Natural killer cell (primary cell): ENCODE results near the gene SLC17A2. TPM values are rescaled to one million over a fixed set of nuclear protein-coding genes. Genes with fewer than 3 reads are reported as not detected.

ENCODE experiments used
- ATAC-seq, 3 donors: fragments of 150-1000 bp in 2 of 3; fragments of 200-7000 bp in 1 of 3; cut with Tn5 transposase; 1 replicate in 1 of 3; 2 replicates in 2 of 3; pipeline ENCODE4 v1.10.0; 2021; ENCODE audit warnings: mild to moderate bottlenecking in 2 of 3, moderate library complexity in 2 of 3
- DNase-seq, 2 donors: peaks; one replicate each; pipeline versions ENCODE4 v3.0.0 to v3.0.0-alpha.2; 2013 to 2021; ENCODE audit warnings: mixed read lengths in 1 of 2
- H3K27ac ChIP-seq: one replicate; pipeline ENCODE4 v1.5.1; 2013; ENCODE audit warnings: mild to moderate bottlenecking, low read length
- H3K27me3 ChIP-seq: one replicate; pipeline ENCODE4 v1.6.1; 2013; ENCODE audit warnings: low read length; ENCODE audit not compliant: control insufficient read depth, insufficient read depth
- H3K36me3 ChIP-seq: one replicate; pipeline ENCODE4 v1.6.1; 2013; ENCODE audit warnings: low read length; ENCODE audit not compliant: control insufficient read depth, insufficient read depth
- H3K4me1 ChIP-seq: one replicate; pipeline ENCODE4 v1.6.1; 2013; ENCODE audit warnings: low read length; ENCODE audit not compliant: control insufficient read depth, insufficient read depth
- H3K4me3 ChIP-seq: one replicate; pipeline ENCODE4 v1.5.1; 2013; ENCODE audit warnings: low read length
- H3K9me3 ChIP-seq: one replicate; pipeline ENCODE4 v1.6.1; 2013; ENCODE audit warnings: low read length; ENCODE audit not compliant: control insufficient read depth, insufficient read depth
- H3K27ac Mint-ChIP-seq, 2 donors: one replicate each; pipeline ENCODE4 v1.8.0; 2022; ENCODE audit warnings: mild to moderate bottlenecking in 2 of 2, mixed read lengths in 2 of 2, moderate library complexity in 1 of 2
- H3K27me3 Mint-ChIP-seq, 2 donors: one replicate each; pipeline ENCODE4 v1.8.0; 2022; ENCODE audit warnings: low read depth in 2 of 2, mixed read lengths in 2 of 2
- H3K36me3 Mint-ChIP-seq: one replicate; pipeline ENCODE4 v1.8.0; 2022; ENCODE audit warnings: mixed read lengths
- H3K4me1 Mint-ChIP-seq, 2 donors: one replicate each; pipeline ENCODE4 v1.8.0; 2022; ENCODE audit warnings: mixed read lengths in 2 of 2
- H3K4me3 Mint-ChIP-seq: one replicate; pipeline ENCODE4 v1.8.0; 2022; ENCODE audit warnings: mild to moderate bottlenecking, moderate library complexity, mixed read lengths
- H3K9me3 Mint-ChIP-seq, 2 donors: one replicate each; pipeline ENCODE4 v1.8.0; 2022; ENCODE audit warnings: mixed read lengths in 2 of 2
- CTCF ChIP-seq: fragments of 200-600 bp; IDR thresholded peaks from one replicate; pipeline ENCODE4 v1.8.0; 2022; ENCODE audit warnings: antibody characterized with exemption
- WGBS: methylation state at CpG from one replicate; pipeline ENCODE4 v1.1.7; 2013; ENCODE audit warnings: missing lambda C conversion rate; ENCODE audit not compliant: insufficient coverage; 5-methylcytosine and 5-hydroxymethylcytosine counted together
- intact Hi-C: fragments of 100-400 bp; cut with micrococcal nuclease; formaldehyde crosslinking; loops from one replicate; pipeline ENCODE4 v1.14.2; 2022
- total RNA-seq, 4 donors: library from RNA; stranded (reverse); fragments of 120-200 nt in 1 of 4; gene quantifications; one replicate each; pipeline versions ENCODE4 v1.2.3 to v1.2.4, GENCODE V29; 2013 to 2022

The SLC17A2 gene
- total RNA-seq, 3 donors from 2014 or later (not counting 1 experiment from before 2014, with no cell fraction given) = not detected

DNA sequence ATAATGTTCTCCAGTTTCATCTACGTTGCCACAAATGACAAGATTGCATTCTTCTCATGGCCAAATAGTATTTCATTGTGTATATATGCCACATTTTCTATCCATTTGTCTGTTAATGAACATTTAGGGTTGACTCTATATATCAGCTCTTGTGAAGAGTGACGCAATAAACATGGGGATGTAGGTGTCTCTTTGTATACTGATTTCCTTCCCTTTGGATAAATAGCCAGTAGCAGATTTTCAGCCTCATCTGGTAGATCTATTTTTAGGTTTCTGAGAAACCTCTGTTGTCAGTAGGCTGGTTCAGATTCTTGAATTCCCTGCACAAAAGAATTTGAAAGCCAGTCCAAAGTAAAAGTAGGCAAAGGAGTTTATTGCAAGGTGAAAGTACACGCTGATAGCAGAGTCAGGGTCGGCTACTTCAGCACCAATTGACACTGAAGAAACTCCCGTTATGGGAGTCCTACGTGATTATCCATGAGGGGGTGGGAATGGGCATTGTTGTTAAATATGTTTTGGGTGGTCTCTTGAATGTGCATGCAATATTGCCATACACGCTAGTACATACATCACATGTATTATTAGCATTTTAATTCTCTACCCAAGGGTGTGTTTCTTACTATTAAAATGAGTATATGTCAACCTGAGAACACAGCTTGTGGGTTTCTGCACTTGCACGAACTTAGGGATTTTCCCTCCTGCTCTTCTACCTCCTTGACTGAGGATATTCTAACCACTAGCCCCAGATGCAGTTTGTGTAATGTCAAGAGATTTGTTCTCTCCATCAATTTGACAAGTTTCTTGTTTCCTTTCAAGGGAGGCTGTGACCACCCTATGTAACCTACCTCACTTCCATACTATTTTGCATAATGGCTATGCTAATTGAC, 14.4 kb upstream of the SLC17A2 start:
- Mint-ChIP-seq H3K4me3 (no peak overlapping the region), H3K4me1 (peaks cover 5 to 6% of the 10 kb centered on the region in 2 donors)
- ATAC-seq = no peak

DNA sequence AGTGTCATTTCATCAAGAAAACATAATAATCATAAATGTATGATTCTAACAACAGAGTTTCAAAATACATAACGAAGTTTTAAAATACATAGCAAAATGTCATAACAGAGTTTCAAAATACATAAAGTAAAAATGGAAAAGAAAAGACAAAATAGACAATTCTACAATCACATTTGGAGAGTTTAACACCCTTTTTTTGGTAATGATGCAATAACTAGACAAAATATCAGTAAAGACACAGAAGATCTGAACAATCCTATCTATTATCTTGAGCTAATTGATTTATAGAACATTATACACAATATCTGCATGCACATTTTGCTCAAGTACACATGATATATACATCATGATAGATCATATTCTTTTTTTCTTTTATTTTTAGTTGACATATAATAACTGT, 13.4 kb upstream of the SLC17A2 start:
- no peak overlapping the region for H3K27ac Mint-ChIP-seq
- no peak for TF ChIP-seq CTCF
- Histone ChIP-seq H3K36me3 (no peaks in the 10 kb centered on the region), H3K27ac (no peak overlapping the region), H3K4me3 (no peak overlapping the region), H3K4me1 (no peaks in the 10 kb centered on the region), H3K27me3 (no peaks in the 10 kb centered on the region), H3K9me3 (no peaks in the 10 kb centered on the region)
- WGBS = no CpG with 5 or more reads among the region's 1 CpG
- H3K4me3 Mint-ChIP-seq = no peak overlapping the region
- H3K4me1 Mint-ChIP-seq = peaks cover 5 to 6% of the 10 kb centered on the region in 2 donors
- no peaks in the 10 kb centered on the region for H3K9me3 Mint-ChIP-seq
- H3K27me3 Mint-ChIP-seq = peaks cover 12 to 29% of the 10 kb centered on the region in 2 donors
- no peak for ATAC-seq
- intact Hi-C loops = no loop called here
- DNase-seq = no peak
- no peaks in the 10 kb centered on the region for H3K36me3 Mint-ChIP-seq

More for the DNA sequence above, 14.4 kb upstream of the SLC17A2 start:
- Histone ChIP-seq H3K36me3 (no peaks in the 10 kb centered on the region), H3K4me3 (no peak overlapping the region), H3K4me1 (no peaks in the 10 kb centered on the region), H3K27me3 (no peaks in the 10 kb centered on the region), H3K27ac (no peak overlapping the region), H3K9me3 (no peaks in the 10 kb centered on the region)
- no peak for TF ChIP-seq CTCF
- no peaks in the 10 kb centered on the region for H3K36me3 Mint-ChIP-seq
- no peaks in the 10 kb centered on the region for H3K9me3 Mint-ChIP-seq
- H3K27me3 Mint-ChIP-seq = peaks cover 12 to 29% of the 10 kb centered on the region in 2 donors
- no peak for DNase-seq
- H3K27ac Mint-ChIP-seq = no peak overlapping the region
- intact Hi-C loops = no loop called here
- 95% methylated on average over 5 of the region's 8 CpGs for WGBS

DNA sequence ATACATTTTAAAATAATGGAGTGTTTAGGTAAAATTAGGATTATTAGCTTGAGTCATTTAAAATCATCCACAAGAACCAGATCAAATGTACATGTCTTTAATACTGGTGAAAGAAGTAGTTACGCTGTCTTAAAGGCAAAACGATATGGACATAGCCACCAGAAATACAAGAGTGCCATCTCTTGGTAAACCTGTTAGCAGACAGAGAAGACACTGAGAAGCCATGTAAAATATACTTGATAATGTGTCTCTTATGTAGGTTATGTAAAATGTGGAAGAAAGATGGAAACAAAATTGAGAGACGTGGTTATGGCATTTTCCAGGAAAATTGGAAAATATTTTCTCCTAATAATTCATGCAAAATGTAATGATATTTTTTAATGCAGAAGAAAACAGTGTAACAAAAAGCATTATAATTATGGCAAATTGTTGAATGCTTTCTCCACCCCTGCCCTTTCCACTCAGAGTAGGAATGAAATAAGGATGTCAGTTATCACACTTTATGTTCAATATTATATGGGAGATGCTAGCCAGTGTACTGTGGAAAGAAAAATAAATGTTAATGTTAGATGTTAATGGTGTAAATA, 12.2 kb upstream of the SLC17A2 start:
- 43% methylated on average over 2 of the region's 3 CpGs for WGBS

More for the DNA sequence above, 12.2 kb upstream of the SLC17A2 start:
- Histone ChIP-seq H3K4me1 (no peaks in the 10 kb centered on the region), H3K9me3 (no peaks in the 10 kb centered on the region), H3K4me3 (no peak overlapping the region), H3K27me3 (no peaks in the 10 kb centered on the region), H3K27ac (no peak overlapping the region), H3K36me3 (no peaks in the 10 kb centered on the region)
- peaks cover 12 to 35% of the 10 kb centered on the region in 2 donors for H3K27me3 Mint-ChIP-seq
- ATAC-seq (peak in 2 of 3 donors; percentile 31 to 62), DNase-seq (peak in 1 of 2 donors; percentile 67)
- H3K27ac Mint-ChIP-seq = no peak overlapping the region
- TF ChIP-seq CTCF = peak; percentile 41
- no peaks in the 10 kb centered on the region for H3K36me3 Mint-ChIP-seq
- no peaks in the 10 kb centered on the region for H3K9me3 Mint-ChIP-seq
- intact Hi-C loops = loop anchor here (1.0 kb wide), 2 partner anchors 154 to 222 kb away; no protein-coding TSS in a partner anchor
- peaks cover 5 to 6% of the 10 kb centered on the region in 2 donors for H3K4me1 Mint-ChIP-seq
- H3K4me3 Mint-ChIP-seq = no peak overlapping the region
